Measurements from ENCODE around the gene RHBDD2. TPM values are rescaled to one million over a fixed set of nuclear protein-coding genes. Genes with fewer than 3 reads are reported as not detected.
"Not testable (repeated sequence)": the region's sequence is repeated elsewhere in the genome, so short reads cannot be mapped to it uniquely, and the experiment has no call there.

The RHBDD2 gene
- polyA plus RNA-seq, 1 donor (not counting 4 experiments of a cell fraction or from before 2014, with no cell fraction given), result 24.1 TPM

- Histone ChIP-seq H3K4me3 (ENCODE audit: control insufficient read depth in 2 of 3, extremely low read depth in 1 of 3, insufficient read depth in 2 of 3, low read depth in 1 of 3, low read length in 3 of 3) (no peak overlapping the region), H3K9ac (ENCODE audit: control insufficient read depth, extremely low read depth, insufficient read depth, low read length) (no peak overlapping the region), H3K4me2 (ENCODE audit: control insufficient read depth, extremely low read depth, insufficient read depth, low read depth, low read length) (no peak overlapping the region), H3K27ac (ENCODE audit: control insufficient read depth, insufficient read depth, low read length) (no peak overlapping the region), H3K36me3 (ENCODE audit: control insufficient read depth in 2 of 2, extremely low read depth in 1 of 2, insufficient read depth in 2 of 2, low read length in 2 of 2) (no peaks in the 10 kb centered on the region), H2AFZ (ENCODE audit: control insufficient read depth, low read length) (no peak overlapping the region), H4K20me1 (ENCODE audit: control insufficient read depth, extremely low read depth, insufficient read depth, low read length) (no peaks in the 10 kb centered on the region), H3K9me3 (ENCODE audit: control insufficient read depth, low read depth, low read length) (no peaks in the 10 kb centered on the region), H3K27me3 (ENCODE audit: control insufficient read depth, extremely low read depth, insufficient read depth, low read length) (no peaks in the 10 kb centered on the region), H3K79me2 (ENCODE audit: control insufficient read depth, insufficient read depth, low read length) (no peaks in the 10 kb centered on the region), H3K4me1 (ENCODE audit: control insufficient read depth, extremely low read depth, insufficient read depth, low read length) (peaks cover 15% of the 10 kb centered on the region), H3K9me1 (ENCODE audit: control insufficient read depth, extremely low read depth, insufficient read depth, low read length) (no peaks in the 10 kb centered on the region)
- TF ChIP-seq, protein P1, sequence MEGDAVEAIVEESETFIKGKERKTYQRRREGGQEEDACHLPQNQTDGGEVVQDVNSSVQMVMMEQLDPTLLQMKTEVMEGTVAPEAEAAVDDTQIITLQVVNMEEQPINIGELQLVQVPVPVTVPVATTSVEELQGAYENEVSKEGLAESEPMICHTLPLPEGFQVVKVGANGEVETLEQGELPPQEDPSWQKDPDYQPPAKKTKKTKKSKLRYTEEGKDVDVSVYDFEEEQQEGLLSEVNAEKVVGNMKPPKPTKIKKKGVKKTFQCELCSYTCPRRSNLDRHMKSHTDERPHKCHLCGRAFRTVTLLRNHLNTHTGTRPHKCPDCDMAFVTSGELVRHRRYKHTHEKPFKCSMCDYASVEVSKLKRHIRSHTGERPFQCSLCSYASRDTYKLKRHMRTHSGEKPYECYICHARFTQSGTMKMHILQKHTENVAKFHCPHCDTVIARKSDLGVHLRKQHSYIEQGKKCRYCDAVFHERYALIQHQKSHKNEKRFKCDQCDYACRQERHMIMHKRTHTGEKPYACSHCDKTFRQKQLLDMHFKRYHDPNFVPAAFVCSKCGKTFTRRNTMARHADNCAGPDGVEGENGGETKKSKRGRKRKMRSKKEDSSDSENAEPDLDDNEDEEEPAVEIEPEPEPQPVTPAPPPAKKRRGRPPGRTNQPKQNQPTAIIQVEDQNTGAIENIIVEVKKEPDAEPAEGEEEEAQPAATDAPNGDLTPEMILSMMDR (optimal IDR thresholded peaks at IDR 0.05 in 1 of 3, IDR thresholded peaks at IDR 0.05 in 1 of 3, conservative IDR thresholded peaks at IDR 0.05 in 1 of 3; ENCODE audit: extremely low read depth in 1 of 3, insufficient read depth in 2 of 3, low read length in 3 of 3), result no peak
- TF ChIP-seq EZH2 (IDR thresholded peaks at IDR 0.05; ENCODE audit: low read length), result no peak
- FAIRE-seq (no peak), DNase-seq (ENCODE audit: low read depth, low spot score) (no peak)
- dilution Hi-C loops (cut with MboI; ENCODE audit: extremely low pct_ligation_motif_present, low sequenced_read_pairs), result no loop called here
These were observed 6.6 kb upstream of the RHBDD2 start for GRCh38 chr7:75872073-75872782.

DNA sequence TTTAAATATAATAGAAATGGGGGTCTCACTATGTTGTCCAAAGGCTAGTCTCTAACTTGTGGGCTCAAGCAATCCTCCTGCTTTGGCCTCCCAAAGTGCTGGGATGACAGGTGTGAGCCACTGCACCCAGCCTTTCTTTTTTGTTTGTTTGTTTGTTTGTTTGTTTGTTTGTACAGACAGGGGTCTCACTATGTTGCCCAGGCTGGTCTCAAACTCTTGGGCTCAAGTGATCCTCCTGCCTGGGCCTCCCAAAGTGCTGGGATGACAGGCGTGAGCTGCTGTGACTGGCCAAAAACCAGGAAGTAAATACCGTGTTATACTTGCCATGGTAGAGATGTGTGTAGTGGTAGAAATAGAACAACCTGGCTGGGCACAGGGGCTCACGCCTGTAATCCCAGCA lies 4.7 kb upstream of the RHBDD2 start:
- H3K27ac ChIP-seq (ENCODE audit: control insufficient read depth, insufficient read depth, low read length); FAIRE-seq; H3K27me3 ChIP-seq (ENCODE audit: control insufficient read depth, extremely low read depth, insufficient read depth, low read length); H3K9ac ChIP-seq (ENCODE audit: control insufficient read depth, extremely low read depth, insufficient read depth, low read length); H4K20me1 ChIP-seq (ENCODE audit: control insufficient read depth, extremely low read depth, insufficient read depth, low read length); dilution Hi-C loops (cut with MboI; ENCODE audit: extremely low pct_ligation_motif_present, low sequenced_read_pairs); H3K4me3 ChIP-seq (ENCODE audit: control insufficient read depth in 2 of 3, extremely low read depth in 1 of 3, insufficient read depth in 2 of 3, low read depth in 1 of 3, low read length in 3 of 3); H3K79me2 ChIP-seq (ENCODE audit: control insufficient read depth, insufficient read depth, low read length); H3K9me3 ChIP-seq (ENCODE audit: control insufficient read depth, low read depth, low read length); H2AFZ ChIP-seq (ENCODE audit: control insufficient read depth, low read length); H3K9me1 ChIP-seq (ENCODE audit: control insufficient read depth, extremely low read depth, insufficient read depth, low read length); DNase-seq (ENCODE audit: low read depth, low spot score); H3K4me2 ChIP-seq (ENCODE audit: control insufficient read depth, extremely low read depth, insufficient read depth, low read depth, low read length); H3K36me3 ChIP-seq (ENCODE audit: control insufficient read depth in 2 of 2, extremely low read depth in 1 of 2, insufficient read depth in 2 of 2, low read length in 2 of 2): not testable (repeated sequence)
- H3K4me1 ChIP-seq (ENCODE audit: control insufficient read depth, extremely low read depth, insufficient read depth, low read length), result peaks cover 20% of the 10 kb centered on the region

Data from keratinocyte (primary cell).